RWPE1 (cell line): ENCODE data around the gene CORO7.

ENCODE experiments used
- CTCF ChIA-PET: fragments of 350-600 bp; sonication (Branson Sonifier 250); formaldehyde crosslinking; extraction: SDS; loops from one replicate; lab custom pipeline; 2021; lab: Yijun Ruan, JAX
- POLR2A ChIA-PET: fragments of 400-600 bp; formaldehyde crosslinking; extraction: SDS; loops from one replicate; lab custom pipeline; 2020; ENCODE audit warnings: antibody characterized with exemption; ENCODE audit not compliant: low non-redundant PET; lab: Yijun Ruan, JAX
- DNase-seq: peaks from one replicate; pipeline ENCODE4 v3.0.0; 2012; ENCODE audit warnings: low spot score
- H3K27ac ChIP-seq: fragments of 450-650 bp; 2 replicates; pipeline ENCODE4 v1.5.1; 2017
- TF ChIP-seq, protein P1 (sequence below): fragments of 450-650 bp; conservative IDR thresholded peaks from 2 replicates; pipeline ENCODE4 v1.5.1; 2017; ENCODE audit warnings: low read depth, mild to moderate bottlenecking

The CORO7 gene

DNA sequence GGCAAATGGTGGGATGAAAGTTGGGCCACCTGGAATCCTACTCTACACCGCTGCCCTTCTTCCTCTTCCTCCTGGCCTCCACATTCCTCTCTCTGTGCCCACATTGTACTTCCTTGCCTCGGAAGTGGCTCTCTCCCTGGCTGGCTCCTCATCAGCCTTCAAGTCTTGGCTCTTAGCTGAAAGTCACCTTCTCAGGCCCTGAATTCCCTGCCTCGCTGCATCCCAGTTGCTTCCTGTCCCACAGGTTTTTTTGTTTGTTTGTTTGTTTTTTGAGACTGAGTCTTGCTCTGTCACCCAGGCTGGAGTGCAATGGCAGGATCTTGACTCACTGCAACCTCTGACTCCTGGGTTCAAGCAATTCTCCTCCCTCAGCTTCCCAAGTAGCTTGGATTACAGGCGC lies 62.7 kb downstream of the CORO7 start:
- TF ChIP-seq, protein P1, sequence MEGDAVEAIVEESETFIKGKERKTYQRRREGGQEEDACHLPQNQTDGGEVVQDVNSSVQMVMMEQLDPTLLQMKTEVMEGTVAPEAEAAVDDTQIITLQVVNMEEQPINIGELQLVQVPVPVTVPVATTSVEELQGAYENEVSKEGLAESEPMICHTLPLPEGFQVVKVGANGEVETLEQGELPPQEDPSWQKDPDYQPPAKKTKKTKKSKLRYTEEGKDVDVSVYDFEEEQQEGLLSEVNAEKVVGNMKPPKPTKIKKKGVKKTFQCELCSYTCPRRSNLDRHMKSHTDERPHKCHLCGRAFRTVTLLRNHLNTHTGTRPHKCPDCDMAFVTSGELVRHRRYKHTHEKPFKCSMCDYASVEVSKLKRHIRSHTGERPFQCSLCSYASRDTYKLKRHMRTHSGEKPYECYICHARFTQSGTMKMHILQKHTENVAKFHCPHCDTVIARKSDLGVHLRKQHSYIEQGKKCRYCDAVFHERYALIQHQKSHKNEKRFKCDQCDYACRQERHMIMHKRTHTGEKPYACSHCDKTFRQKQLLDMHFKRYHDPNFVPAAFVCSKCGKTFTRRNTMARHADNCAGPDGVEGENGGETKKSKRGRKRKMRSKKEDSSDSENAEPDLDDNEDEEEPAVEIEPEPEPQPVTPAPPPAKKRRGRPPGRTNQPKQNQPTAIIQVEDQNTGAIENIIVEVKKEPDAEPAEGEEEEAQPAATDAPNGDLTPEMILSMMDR = no peak
- DNase-seq = no peak
- POLR2A ChIA-PET = no interaction called here
- CTCF ChIA-PET = interaction anchor here (0.8 kb wide), 1 partner anchor 78 kb away, joined by 6 read pairs; no protein-coding TSS in a partner anchor
- no peak overlapping the region for H3K27ac ChIP-seq

DNA sequence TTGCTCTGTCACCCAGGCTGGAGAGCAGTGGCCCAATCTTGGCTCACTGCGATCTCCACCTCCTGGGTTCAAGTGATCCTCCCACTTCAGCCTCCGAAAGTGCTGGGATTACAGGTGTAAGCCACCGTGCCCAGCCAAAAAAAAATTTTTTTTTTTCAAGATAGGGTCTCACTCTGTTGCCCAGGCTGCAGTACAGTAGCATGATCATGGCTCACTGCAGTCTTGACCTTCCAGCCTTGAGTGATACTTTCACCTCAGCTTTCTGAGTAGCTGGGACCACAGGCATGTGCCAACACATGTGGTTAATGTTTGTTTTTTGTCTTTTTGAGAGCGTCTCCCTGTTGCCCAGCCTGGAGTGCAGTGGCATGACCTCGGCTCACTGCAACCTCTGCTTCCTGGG lies 63.6 kb downstream of the CORO7 start:
- DNase-seq = no peak
- ChIA-PET CTCF (interaction anchor here (0.6 to 0.8 kb wide), 2 partner anchors 60 to 78 kb away, joined by 3 to 6 read pairs; no protein-coding TSS in a partner anchor), POLR2A (no interaction called here)
- TF ChIP-seq, protein P1 = no peak
- H3K27ac ChIP-seq = no peak overlapping the region

GRCh38 chr16:4351880-4352279 lies 64.5 kb downstream of the CORO7 start:
- POLR2A ChIA-PET = no interaction called here

DNA sequence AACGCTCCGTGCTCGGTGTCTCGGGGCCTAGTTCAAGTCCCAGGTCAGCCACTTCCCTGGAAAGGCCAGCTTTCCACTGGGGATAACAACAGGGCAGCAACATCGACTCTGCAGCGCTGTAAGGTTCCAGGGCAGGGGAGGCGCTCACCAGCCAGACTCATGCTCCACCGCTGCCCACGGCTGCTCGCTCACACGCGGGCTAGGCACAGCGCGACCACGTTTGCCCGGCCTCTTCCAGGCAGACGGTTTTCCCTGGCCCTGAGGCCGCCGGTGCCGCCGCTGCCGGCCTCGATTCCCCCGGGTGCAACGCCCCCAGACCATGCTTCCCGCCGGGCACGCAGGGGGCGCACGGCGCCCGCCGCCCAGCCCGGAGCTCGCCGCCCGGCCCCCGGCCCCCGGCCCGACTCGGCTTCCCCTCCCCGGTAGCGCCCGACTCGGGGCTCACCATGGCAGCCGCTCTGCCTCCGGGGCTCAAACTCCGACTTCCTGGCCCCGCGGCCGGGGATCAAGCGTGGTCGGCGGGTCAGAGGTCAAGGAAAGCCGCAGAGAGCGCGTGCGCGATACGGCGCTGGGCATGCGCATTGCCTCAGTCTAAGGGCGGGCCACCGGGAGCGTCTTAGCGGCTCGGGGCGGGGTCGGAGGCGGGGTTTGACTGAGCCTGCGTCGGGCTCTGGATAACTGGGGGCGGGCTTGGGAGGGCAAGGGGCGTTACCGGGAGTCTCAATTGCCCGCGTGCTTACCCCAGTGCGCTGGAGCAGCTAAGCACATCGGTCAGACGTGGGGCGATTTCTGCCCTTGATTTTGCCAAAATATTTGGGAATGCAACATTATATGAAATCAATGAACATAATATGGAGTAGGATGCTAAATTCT lies 65.4 kb downstream of the CORO7 start, which contains the start of gene PAM16:
Gene PAM16, minus strand, starts transcription at position 535 of the 873 bp plus-strand sequence. Its CDS starts 87 bp downstream, at position 448.
- ChIA-PET CTCF (interaction anchor here (0.7 to 2.4 kb wide), 9 partner anchors 9 to 97 kb away, joined by 3 to 15 read pairs (median 3); no protein-coding TSS in a partner anchor), POLR2A (no interaction called here)
- TF ChIP-seq, protein P1 = 0 out of 2 replicates have a peak, but pooled peaks have one; percentile 10
- H3K27ac ChIP-seq = peak within 1 kb of the TSS; percentile 85
- DNase-seq = peak; percentile 95

More at GRCh38 chr16:4351880-4352279, 64.5 kb downstream of the CORO7 start:
- TF ChIP-seq, protein P1 = no peak
- peak overlapping the region; percentile 85 for H3K27ac ChIP-seq
- DNase-seq = peak; percentile 53
- CTCF ChIA-PET = interaction anchor here (0.7 to 2.4 kb wide), 5 partner anchors 8 to 78 kb away, joined by 3 to 15 read pairs (median 4); no protein-coding TSS in a partner anchor

DNA sequence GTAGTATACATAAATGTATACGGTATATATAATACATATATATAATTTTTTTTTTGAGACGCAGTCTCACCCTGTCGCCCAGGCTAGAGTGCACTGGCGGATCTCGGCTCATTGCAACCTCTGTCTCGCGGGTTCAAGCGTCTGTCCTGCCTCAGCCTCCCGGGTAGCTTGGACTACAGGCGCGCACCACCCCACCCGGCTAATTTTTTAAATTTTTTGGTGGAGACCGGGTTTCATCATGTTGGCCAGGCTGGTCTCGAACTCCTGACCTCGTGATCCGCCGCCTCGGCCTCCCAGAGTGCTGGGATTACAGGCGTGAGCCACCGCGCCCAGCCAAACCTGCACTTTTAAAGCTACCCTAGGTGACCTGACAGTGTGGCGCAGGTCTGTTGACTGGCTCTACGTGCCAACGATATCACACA lies 66.0 kb downstream of the CORO7 start:
- peak overlapping the region; percentile 85 for H3K27ac ChIP-seq
- DNase-seq = no peak
- ChIA-PET CTCF (interaction anchor here (0.7 to 2.4 kb wide), 6 partner anchors 27 to 163 kb away, joined by 3 to 15 read pairs (median 5); no protein-coding TSS in a partner anchor), POLR2A (interaction anchor here (0.6 kb wide), 1 partner anchor 26 kb away, joined by 3 read pairs; no protein-coding TSS in a partner anchor)
- TF ChIP-seq, protein P1 = no peak

DNA sequence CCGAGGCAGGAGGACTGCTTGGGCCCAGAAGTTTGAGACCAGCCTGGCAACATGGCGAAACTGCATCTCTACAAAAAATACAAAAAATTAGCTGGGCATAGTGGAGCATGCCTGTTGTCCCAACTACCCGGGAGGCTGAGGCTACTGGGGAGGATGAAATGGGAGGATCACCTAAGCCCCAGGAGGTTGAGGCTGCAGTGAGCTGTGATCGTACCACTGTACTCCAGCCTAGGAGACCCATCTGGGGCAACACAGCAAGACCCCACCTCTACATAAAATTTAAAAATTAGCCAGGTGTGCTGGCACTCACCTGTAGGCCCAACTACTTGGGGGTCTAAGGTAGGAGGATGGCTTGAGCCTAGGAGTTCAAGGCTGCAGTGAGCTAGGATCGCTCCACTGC lies 67.1 kb downstream of the CORO7 start:
- H3K27ac ChIP-seq = peak overlapping the region; percentile 63
- POLR2A ChIA-PET = no interaction called here
- CTCF ChIA-PET = interaction anchor here (0.6 to 0.9 kb wide), 3 partner anchors 47 to 692 kb away, joined by 4 to 7 read pairs (median 4); no protein-coding TSS in a partner anchor
- DNase-seq = no peak
- TF ChIP-seq, protein P1 = no peak
